Testis (tissue), 3 donors: ENCODE data around the gene MYOD1. TPM values are rescaled to one million over a fixed set of nuclear protein-coding genes. Genes with fewer than 3 reads are reported as not detected.

Experiments
- DNase-seq: peaks from one replicate; pipeline ENCODE4 v3.0.0-alpha.2; 2019
- H3K27ac ChIP-seq, 2 donors: fragments of 200-600 bp; sonication (generic); one replicate each; pipeline ENCODE4 v1.5.1; 2019
- H3K27me3 ChIP-seq: fragments of 200-600 bp; sonication (generic); one replicate; pipeline ENCODE4 v1.5.1; 2019
- H3K36me3 ChIP-seq: fragments of 200-600 bp; sonication (generic); one replicate; pipeline ENCODE4 v1.5.1; 2017; ENCODE audit warnings: low read depth; ENCODE audit errors: missing control alignments
- H3K4me1 ChIP-seq: fragments of 200-600 bp; sonication (generic); one replicate; pipeline ENCODE4 v1.5.1; 2019
- H3K4me3 ChIP-seq, 2 donors: fragments of 200-600 bp; sonication (generic); one replicate each; pipeline ENCODE4 v1.5.1; 2017 to 2019
- H3K9me3 ChIP-seq: fragments of 200-600 bp; sonication (generic); one replicate; pipeline ENCODE4 v1.5.1; 2017
- POLR2A ChIP-seq: fragments of 450-650 bp; IDR thresholded peaks from one replicate; pipeline ENCODE4 v1.6.1; 2017; ENCODE audit warnings: antibody characterized with exemption, mild to moderate bottlenecking, moderate library complexity
- WGBS, 2 donors: methylation state at CpG; one replicate each; pipeline ENCODE4 v1.1.5; 2018; 5-methylcytosine and 5-hydroxymethylcytosine counted together
- intact Hi-C: fragments of 100-400 bp; cut with DNase I; formaldehyde crosslinking; loops from one replicate; pipeline ENCODE4 v1.15.1; 2023; ENCODE audit warnings: low total_unique reads
- polyA plus RNA-seq: library from polyadenylated mRNA; stranded (reverse); fragments of 350-450 nt; fragmentation: Illumina TruSeq; extraction: RNeasy Lipid Tissue Mini Kit (QIAGEN cat#74804); gene quantifications from one replicate; pipeline ENCODE4 v1.2.3, GENCODE V29; 2014; ENCODE audit warnings: low read depth, low replicate concordance; ENCODE audit not compliant: insufficient read depth
- total RNA-seq, 2 donors: library from RNA; depleted of rRNA; stranded (reverse); fragments of >200 nt; gene quantifications; one replicate each; pipeline ENCODE4 v1.2.3, GENCODE V29; 2016
- TF ChIP-seq, protein P1 (sequence below), 3 experiments: fragments of 450-650 bp in 2 of 3; fragments of 200-600 bp in 1 of 3; sonication (generic) in 1 of 3; IDR thresholded peaks; one replicate each; pipeline ENCODE4 v1.5.1; 2016 to 2019; ENCODE audit warnings: antibody characterized with exemption in 3 of 3, mild to moderate bottlenecking in 2 of 3, moderate library complexity in 1 of 3

MYOD1 gene
- total and polyA plus RNA-seq, 3 donors from 2014 or later = 0.69 to 1.6 (median 1.4) TPM

DNA sequence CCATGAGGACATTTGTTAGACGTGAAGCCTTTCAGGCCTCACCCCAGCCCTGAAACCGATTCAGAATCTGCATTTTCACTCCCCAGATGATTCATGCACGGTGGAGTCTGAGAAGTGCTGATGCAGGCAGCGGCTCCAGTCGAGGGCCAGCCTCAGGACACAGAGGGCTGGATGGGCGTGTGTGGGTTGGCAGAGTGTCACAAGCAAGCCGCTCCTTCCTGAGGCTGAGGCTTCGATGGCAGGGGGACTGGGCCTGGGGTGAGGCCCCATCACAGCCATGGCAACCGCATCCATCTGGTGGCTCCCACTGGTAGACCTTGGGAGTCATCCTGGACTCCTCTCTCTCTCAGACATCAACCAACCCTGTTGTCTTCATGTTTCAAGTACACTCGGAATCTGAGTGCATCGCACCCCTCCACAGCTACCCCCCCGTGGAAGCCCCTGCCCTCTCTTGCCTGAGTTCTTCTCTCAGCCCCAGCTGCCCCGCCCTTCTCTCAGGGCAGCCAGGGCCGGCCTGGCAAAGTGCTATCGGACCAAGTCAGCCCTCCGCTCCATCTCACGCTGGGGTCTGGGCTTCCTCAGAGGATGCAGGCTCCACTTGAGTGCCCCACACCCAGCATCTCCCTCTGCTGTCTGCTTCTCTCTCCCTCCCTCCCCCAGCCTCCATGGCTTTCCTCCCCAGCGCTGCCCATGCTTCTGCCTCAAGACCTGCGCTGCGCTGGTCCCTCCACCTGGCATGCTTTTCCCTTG lies 25.8 kb downstream of the MYOD1 start:
- TF ChIP-seq POLR2A = no peak
- TF ChIP-seq, protein P1, sequence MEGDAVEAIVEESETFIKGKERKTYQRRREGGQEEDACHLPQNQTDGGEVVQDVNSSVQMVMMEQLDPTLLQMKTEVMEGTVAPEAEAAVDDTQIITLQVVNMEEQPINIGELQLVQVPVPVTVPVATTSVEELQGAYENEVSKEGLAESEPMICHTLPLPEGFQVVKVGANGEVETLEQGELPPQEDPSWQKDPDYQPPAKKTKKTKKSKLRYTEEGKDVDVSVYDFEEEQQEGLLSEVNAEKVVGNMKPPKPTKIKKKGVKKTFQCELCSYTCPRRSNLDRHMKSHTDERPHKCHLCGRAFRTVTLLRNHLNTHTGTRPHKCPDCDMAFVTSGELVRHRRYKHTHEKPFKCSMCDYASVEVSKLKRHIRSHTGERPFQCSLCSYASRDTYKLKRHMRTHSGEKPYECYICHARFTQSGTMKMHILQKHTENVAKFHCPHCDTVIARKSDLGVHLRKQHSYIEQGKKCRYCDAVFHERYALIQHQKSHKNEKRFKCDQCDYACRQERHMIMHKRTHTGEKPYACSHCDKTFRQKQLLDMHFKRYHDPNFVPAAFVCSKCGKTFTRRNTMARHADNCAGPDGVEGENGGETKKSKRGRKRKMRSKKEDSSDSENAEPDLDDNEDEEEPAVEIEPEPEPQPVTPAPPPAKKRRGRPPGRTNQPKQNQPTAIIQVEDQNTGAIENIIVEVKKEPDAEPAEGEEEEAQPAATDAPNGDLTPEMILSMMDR (IDR thresholded peaks at IDR 0.05) = no peak
- Histone ChIP-seq H3K27ac (no peak overlapping the region), H3K4me3 (no peak overlapping the region), H3K4me1 (no peaks in the 10 kb centered on the region), H3K27me3 (no peaks in the 10 kb centered on the region), H3K36me3 (no peaks in the 10 kb centered on the region), H3K9me3 (no peaks in the 10 kb centered on the region)
- DNase-seq = no peak
- 86 to 93% methylated on average over 13 to 19 of the region's 20 CpGs for WGBS, 2 donors
- intact Hi-C loops = no loop called here

DNA sequence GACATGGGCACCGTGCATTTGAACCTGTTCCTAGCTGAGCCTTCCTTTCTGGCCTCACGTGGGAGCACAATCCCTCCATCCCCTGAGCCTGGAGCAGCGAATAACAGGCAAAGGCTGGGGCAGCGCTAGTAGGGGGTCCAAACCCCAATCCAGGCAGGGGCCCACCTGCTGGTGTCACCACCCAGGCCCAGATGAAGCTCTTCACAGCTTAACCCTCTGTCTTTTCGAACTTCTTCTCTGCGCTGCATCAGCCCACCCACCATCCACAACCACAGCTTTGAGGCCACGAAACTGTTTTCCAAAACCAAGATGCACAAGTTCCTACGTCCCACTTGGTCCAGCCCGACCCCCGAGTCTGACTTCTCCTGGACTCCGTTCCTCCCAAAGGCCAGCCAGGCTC lies 26.7 kb downstream of the MYOD1 start:
- Histone ChIP-seq H3K36me3 (no peaks in the 10 kb centered on the region), H3K4me3 (no peak overlapping the region), H3K27me3 (no peaks in the 10 kb centered on the region), H3K4me1 (no peaks in the 10 kb centered on the region), H3K27ac (no peak overlapping the region), H3K9me3 (no peaks in the 10 kb centered on the region)
- 84 to 85% methylated on average over 11 of the region's 11 CpGs for WGBS, 2 donors
- DNase-seq = no peak
- TF ChIP-seq POLR2A = no peak
- intact Hi-C loops = no loop called here

DNA sequence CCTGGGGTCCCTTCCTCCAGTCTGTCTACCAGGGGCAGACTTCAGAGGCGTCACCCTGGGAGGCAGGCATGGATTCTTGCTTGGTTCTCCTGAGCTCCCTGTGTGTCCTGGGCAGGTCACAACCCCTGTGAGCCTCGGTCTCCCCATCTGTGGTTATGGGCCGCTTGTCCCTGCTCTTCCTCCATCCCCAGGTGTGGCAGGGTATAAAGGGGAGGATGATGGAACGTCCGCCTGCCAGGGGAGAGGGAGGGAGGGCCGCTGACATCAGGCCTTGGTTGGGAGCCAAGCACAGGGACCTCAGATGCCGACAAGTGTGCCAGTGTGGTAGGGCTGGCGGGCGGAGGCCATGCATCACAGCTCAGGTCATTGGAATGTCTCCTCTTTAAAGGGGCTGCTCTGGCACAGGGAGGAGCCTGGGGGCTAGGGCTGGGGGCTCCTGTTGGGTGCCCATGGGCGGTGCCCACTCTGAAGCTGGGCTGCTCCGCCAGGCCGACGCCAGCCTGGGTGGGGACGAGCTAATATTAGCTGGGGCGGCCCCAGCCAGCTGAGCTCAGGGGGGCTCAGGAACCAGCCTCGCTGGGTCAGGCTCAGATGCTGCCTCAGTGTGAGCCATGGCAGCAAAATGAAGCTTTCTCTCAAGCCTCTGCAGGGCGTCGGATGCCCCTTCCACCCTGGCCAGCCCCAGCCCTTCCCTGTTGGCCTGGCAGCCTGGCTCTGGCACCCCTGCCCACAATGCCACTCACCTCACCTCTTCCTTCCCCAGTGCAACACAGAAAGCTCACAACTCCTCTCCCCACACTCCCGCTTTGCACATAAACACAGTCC lies 28.0 kb downstream of the MYOD1 start:
- intact Hi-C loops = no loop called here
- 88 to 89% methylated on average over 8 to 19 of the region's 19 CpGs for WGBS, 2 donors
- DNase-seq = no peak

DNA sequence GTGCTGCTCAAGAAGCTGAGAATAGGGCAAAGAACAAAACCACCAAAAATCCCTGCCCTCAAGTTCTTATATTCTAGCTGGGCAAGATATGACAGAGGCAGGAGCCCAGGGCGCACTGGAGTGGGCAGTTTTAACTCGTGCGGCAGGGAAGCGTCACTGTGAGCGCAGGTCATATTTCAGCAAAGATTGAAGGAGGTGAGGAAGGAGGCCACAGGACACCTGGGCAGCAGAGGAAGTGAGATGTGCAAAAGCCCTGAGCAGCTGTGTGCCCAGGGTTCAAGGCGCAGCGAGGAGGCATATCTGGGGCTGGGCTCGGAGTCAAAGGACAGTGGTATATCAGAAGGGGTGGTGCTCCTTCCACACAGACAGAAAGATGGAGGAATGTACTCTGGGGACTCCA lies 28.7 kb downstream of the MYOD1 start:
- whole genome bisulfite sequencing, 2 donors = 81 to 85% methylated on average over 8 of the region's 8 CpGs
- no peak overlapping the region for H3K4me3 ChIP-seq
- H3K4me1 ChIP-seq = no peaks in the 10 kb centered on the region
- TF ChIP-seq, protein P1 (IDR thresholded peaks at IDR 0.05) = no peak
- TF ChIP-seq POLR2A = no peak
- intact Hi-C loops = no loop called here
- no peaks in the 10 kb centered on the region for H3K9me3 ChIP-seq
- no peak overlapping the region for H3K27ac ChIP-seq
- H3K27me3 ChIP-seq = no peaks in the 10 kb centered on the region
- no peaks in the 10 kb centered on the region for H3K36me3 ChIP-seq
- DNase-seq = no peak

More for the DNA sequence above, 28.0 kb downstream of the MYOD1 start:
- TF ChIP-seq, protein P1 (IDR thresholded peaks at IDR 0.05) = no peak
- TF ChIP-seq POLR2A = no peak
- Histone ChIP-seq H3K27ac (no peak overlapping the region), H3K4me3 (no peak overlapping the region), H3K36me3 (no peaks in the 10 kb centered on the region), H3K27me3 (no peaks in the 10 kb centered on the region), H3K9me3 (no peaks in the 10 kb centered on the region), H3K4me1 (no peaks in the 10 kb centered on the region)
